ENCODE results near the gene FAM163B.

The FAM163B gene

GRCh38 chr9:133587466-133587865 is 21.7 kb downstream of the FAM163B start:
- no peak for DNase-seq (ENCODE audit: insufficient read length, low spot score)

GRCh38 chr9:133587051-133587450 is 22.1 kb downstream of the FAM163B start:
- DNase-seq (ENCODE audit: insufficient read length, low spot score) (no peak), FAIRE-seq (no peak)
- TF ChIP-seq CTCF (IDR thresholded peaks at IDR 0.05; ENCODE audit: insufficient read depth, missing control alignments) = no peak

More at GRCh38 chr9:133587466-133587865, 21.7 kb downstream of the FAM163B start:
- FAIRE-seq = no peak
- no peak for TF ChIP-seq CTCF (IDR thresholded peaks at IDR 0.05; ENCODE audit: insufficient read depth, missing control alignments)

GRCh38 chr9:133585481-133586351 is 23.5 kb downstream of the FAM163B start:
- FAIRE-seq (no peak), DNase-seq (ENCODE audit: insufficient read length, low spot score) (no peak)
- TF ChIP-seq CTCF (IDR thresholded peaks at IDR 0.05; ENCODE audit: insufficient read depth, missing control alignments) = no peak

GRCh38 chr9:133584559-133585476 is 24.4 kb downstream of the FAM163B start:
- no peak for TF ChIP-seq CTCF (IDR thresholded peaks at IDR 0.05; ENCODE audit: insufficient read depth, missing control alignments)
- FAIRE-seq (no peak), DNase-seq (ENCODE audit: insufficient read length, low spot score) (no peak)

DNA sequence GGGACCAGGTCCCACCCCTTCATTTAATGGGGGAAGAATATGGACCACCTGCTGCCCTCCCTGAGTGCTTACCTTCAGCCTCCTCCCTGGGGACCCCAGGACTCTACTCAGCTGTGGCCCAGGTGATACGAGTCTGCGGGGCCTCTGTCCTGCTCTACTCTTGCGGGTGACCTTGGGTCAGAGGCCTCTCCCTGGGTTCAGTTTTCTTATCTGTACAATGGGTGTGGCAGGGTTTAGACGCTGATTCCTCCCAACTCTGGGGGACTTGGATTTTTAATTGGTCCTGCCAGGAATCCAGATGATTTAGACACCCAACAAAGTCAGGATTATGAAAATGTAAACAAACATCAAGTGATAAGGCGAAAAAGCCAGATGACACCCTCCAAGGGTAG is 25.0 kb downstream of the FAM163B start:
- no peak for TF ChIP-seq CTCF (IDR thresholded peaks at IDR 0.05; ENCODE audit: insufficient read depth, missing control alignments)
- no peak for DNase-seq (ENCODE audit: insufficient read length, low spot score)
- no peak for FAIRE-seq

- no peak for FAIRE-seq
- no peak for TF ChIP-seq CTCF (IDR thresholded peaks at IDR 0.05; ENCODE audit: insufficient read depth, missing control alignments)
- DNase-seq (ENCODE audit: insufficient read length, low spot score) = no peak
Measured at GRCh38 chr9:133583586-133583985, 25.6 kb downstream of the FAM163B start.

Measured in D721Med (cell line).